Measurements from ENCODE around the gene TUBB4A. TPM values are rescaled to one million over a fixed set of nuclear protein-coding genes. Genes with fewer than 3 reads are reported as not detected.

The TUBB4A gene
- total RNA-seq, 1 donor from 2014 or later = 4.0 TPM

DNA sequence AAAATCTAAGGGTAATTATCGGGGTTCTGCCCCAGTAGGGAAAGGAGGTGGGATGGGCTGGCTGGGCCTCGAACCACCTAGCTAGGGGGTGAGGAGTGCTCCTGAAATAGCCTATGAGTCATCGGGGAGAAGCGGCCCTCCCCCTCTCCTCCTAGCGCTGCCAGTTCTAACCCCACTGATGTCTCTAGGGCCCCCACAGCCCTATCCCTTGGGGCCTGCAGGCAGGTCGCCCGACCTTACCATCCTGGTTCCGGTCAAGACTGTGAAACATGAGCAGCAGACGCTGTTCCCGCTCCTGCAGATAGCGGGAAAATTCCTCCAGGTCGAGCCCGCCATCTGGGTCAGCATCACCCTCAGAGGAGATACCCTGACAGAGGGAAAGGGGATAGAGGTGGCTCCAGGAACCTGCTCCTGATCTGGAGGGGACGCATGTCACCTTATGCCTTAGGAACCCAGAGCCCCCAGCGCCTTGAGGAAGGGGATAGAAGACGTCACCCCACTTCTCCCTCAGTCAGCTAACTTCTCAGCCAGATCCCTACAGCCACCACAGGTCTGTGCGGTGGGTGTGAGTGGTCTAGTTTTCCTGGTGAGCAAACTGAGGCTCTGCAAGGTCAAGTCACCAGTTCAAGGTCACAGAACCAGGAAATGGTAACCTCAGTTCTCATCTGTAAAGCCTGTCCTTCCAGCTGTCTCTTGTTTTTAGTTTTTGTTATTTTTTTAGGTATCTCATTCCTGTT, 44.0 kb downstream of the TUBB4A start:
- TF ChIP-seq CTCF (IDR thresholded peaks at IDR 0.05; ENCODE audit: insufficient read depth, low read length, poor library complexity, severe bottlenecking) = no peak
- H3K4me3 ChIP-seq (ENCODE audit: low read depth, low read length) = no peak overlapping the region
- H3K27me3 ChIP-seq (ENCODE audit: control insufficient read depth, insufficient read depth, low read length) = no peaks in the 10 kb centered on the region
- peaks cover 2% of the 10 kb centered on the region for H3K36me3 ChIP-seq (ENCODE audit: control insufficient read depth, insufficient read depth, low read length)
- DNase-seq (ENCODE audit: low read depth) = no peak

DNA sequence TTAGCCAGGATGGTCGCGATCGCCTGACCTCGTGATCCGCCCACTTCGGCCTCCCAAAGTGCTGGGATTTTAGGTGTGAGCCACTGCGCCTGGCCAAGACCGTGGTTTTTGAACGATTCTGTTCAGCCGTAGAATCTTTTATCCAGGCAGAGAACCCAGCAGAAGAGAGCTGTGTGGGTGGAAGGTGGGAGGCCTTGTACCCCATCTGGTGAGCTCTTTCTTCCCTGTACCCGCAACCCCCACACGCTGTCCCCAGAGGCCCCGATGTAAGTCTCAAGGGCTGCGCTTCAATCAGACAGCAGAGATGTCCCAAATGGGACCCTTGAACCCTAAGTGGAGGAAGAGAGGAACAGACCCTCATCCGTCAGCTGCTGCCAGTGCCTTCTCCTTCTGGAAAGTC, 46.2 kb downstream of the TUBB4A start:
- TF ChIP-seq CTCF (IDR thresholded peaks at IDR 0.05; ENCODE audit: insufficient read depth, low read length, poor library complexity, severe bottlenecking) = no peak
- Histone ChIP-seq H3K27me3 (ENCODE audit: control insufficient read depth, insufficient read depth, low read length) (no peaks in the 10 kb centered on the region), H3K4me3 (ENCODE audit: low read depth, low read length) (no peak overlapping the region), H3K36me3 (ENCODE audit: control insufficient read depth, insufficient read depth, low read length) (peaks cover 2% of the 10 kb centered on the region)
- no peak for DNase-seq (ENCODE audit: low read depth)

DNA sequence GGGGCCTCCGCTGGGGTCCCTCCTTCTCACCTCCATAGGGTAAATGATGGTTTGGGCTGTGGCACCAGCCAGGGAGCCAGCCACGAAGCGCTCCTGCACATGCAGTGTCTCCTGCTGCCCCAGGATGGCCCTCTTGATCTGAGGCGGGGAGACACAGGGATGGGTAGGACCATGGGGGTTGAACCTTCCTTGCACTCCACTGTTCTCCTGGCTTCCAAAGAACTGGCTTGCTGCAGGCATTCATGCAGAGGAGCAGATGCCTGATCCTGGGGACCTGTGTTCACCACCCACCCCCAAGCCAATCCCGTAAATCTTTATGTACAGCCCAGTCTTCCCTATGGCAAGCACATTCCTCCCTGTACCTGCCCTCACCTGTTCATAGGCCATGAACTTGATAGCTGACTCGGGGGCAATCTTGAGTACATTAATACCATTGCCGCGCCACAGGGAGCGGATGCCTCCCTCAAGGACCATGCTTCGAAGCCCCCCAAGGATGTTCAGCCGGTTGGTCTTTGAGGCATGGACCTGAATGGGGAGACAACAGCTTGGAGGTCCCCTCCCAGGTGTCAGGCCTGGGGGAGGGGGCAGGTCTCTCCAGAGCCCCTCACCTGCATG, 48.1 kb downstream of the TUBB4A start:
- Histone ChIP-seq H3K4me3 (ENCODE audit: low read depth, low read length) (no peak overlapping the region), H3K27me3 (ENCODE audit: control insufficient read depth, insufficient read depth, low read length) (no peaks in the 10 kb centered on the region), H3K36me3 (ENCODE audit: control insufficient read depth, insufficient read depth, low read length) (peaks cover 2% of the 10 kb centered on the region)
- DNase-seq (ENCODE audit: low read depth) = no peak
- no peak for TF ChIP-seq CTCF (IDR thresholded peaks at IDR 0.05; ENCODE audit: insufficient read depth, low read length, poor library complexity, severe bottlenecking)

GRCh38 chr19:6452899-6453298, 49.2 kb downstream of the TUBB4A start:
- no peak overlapping the region for H3K4me3 ChIP-seq (ENCODE audit: low read depth, low read length)
- no peak for TF ChIP-seq CTCF (IDR thresholded peaks at IDR 0.05; ENCODE audit: insufficient read depth, low read length, poor library complexity, severe bottlenecking)
- peaks cover 2% of the 10 kb centered on the region for H3K36me3 ChIP-seq (ENCODE audit: control insufficient read depth, insufficient read depth, low read length)
- DNase-seq (ENCODE audit: low read depth) = no peak
- H3K27me3 ChIP-seq (ENCODE audit: control insufficient read depth, insufficient read depth, low read length) = no peaks in the 10 kb centered on the region

DNA sequence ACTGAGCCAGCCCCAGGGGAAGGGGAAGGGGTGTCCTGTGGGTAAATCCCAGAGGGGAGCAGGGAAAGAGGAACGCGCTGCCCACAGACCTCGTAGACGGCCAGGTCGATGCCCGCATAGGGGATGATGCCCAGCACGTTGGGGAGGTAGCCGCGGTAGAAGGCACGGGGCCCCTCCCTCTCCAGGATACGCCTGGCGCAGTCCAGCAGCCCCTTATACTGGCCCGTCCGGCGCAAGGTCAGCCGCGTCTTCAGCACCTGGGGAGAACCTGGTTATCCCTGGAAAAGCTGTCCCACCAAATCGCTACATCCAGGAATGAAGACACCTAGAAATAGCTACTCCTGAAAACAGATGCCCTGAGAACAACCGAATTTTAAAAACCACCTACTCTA, 49.9 kb downstream of the TUBB4A start:
- no peak for DNase-seq (ENCODE audit: low read depth)

More for the DNA sequence above, 49.9 kb downstream of the TUBB4A start:
- Histone ChIP-seq H3K4me3 (ENCODE audit: low read depth, low read length) (no peak overlapping the region), H3K36me3 (ENCODE audit: control insufficient read depth, insufficient read depth, low read length) (peaks cover 2% of the 10 kb centered on the region), H3K27me3 (ENCODE audit: control insufficient read depth, insufficient read depth, low read length) (no peaks in the 10 kb centered on the region)
- no peak for TF ChIP-seq CTCF (IDR thresholded peaks at IDR 0.05; ENCODE audit: insufficient read depth, low read length, poor library complexity, severe bottlenecking)

Data from kidney epithelial cell (primary cell).